ENCODE results near the gene FOXL1. TPM values are rescaled to one million over a fixed set of nuclear protein-coding genes. Genes with fewer than 3 reads are reported as not detected.

Gene FOXL1
- total RNA-seq, 1 donor from 2014 or later, result 11.6 TPM

DNA sequence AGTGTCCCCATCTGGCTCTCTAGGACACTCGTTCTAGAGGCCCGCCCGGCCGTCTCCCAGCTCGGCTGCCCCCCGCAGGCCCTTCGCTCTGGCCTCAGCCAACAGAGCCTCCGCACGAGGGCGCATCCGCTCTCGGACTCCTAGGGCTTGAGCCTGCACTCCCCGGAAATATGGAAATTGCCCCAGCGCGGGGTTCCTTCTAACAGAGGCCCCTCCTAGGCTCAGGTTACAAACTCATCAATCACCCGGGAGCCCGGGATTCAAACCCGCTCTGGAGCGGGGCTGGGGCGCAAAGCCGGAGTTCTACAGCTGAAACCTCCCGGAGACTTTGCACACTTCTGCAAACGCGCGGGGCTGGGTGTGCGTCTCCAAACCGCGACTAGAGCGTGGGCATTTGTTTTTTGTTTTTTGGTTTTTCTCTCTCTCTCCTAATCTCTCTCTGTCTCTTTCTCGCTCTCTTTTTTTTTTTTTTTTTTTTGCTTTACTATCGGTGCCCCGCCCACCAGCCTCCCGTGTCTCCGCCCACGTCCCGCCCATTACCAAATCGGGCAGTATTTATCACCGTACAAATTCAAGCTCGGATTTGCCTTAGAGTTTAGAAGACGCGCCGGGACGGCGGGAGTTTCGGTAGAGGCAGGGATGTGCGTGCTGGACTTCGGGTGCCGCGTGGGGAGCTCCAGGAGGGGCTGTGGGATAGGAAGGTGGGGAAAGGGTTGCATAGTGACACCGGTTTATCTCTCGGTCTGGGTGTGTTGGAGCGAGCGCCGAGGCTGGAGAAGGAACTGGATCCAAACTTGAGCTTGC, 2.4 kb upstream of the FOXL1 start:
- H3K4me3 ChIP-seq (ENCODE audit: low read depth, low read length), result peak overlapping the region; percentile 62
- DNase-seq (ENCODE audit: low read depth), result peak; percentile 72
- TF ChIP-seq, protein P1, sequence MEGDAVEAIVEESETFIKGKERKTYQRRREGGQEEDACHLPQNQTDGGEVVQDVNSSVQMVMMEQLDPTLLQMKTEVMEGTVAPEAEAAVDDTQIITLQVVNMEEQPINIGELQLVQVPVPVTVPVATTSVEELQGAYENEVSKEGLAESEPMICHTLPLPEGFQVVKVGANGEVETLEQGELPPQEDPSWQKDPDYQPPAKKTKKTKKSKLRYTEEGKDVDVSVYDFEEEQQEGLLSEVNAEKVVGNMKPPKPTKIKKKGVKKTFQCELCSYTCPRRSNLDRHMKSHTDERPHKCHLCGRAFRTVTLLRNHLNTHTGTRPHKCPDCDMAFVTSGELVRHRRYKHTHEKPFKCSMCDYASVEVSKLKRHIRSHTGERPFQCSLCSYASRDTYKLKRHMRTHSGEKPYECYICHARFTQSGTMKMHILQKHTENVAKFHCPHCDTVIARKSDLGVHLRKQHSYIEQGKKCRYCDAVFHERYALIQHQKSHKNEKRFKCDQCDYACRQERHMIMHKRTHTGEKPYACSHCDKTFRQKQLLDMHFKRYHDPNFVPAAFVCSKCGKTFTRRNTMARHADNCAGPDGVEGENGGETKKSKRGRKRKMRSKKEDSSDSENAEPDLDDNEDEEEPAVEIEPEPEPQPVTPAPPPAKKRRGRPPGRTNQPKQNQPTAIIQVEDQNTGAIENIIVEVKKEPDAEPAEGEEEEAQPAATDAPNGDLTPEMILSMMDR (conservative IDR thresholded peaks at IDR 0.05; ENCODE audit: low read depth, low read length), result peak; percentile 82

DNA sequence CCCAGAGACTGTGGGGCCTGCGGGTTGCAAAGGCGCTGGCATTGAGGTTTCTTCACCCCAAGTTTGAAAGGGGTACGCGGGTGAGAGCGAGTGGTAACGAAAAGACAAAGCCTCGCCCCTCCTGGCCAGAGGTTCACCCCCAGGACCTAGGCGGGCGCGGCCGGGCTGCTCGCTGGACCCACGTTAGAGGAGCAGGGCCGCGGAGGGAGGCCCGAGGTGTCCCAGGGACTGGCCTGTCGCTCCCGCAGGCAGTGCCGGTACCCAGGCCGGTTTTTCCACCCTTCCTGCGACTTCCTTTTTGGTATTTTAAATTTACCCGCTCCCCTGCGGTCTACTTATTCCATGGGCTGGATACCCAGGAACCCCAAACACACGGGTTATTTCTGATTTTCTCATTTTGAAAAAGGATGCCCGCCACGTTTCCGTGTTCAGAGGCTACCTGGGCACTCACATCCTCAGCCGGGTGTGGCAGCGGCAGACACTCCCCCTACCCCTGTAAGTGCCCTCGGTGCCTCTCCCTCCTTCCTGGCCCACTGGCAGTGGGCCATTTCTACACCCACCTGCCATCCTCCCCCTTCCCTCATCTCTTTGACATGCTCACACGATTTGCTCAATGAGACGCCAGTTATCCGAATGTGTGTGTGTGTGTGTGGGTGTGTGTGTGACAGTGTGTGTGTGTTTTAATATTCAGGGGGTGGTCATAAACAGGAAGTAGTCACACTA, 1.6 kb upstream of the FOXL1 start:
- TF ChIP-seq, protein P1 (conservative IDR thresholded peaks at IDR 0.05; ENCODE audit: low read depth, low read length), result no peak
- peak overlapping the region; percentile 62 for H3K4me3 ChIP-seq (ENCODE audit: low read depth, low read length)
- no peak for DNase-seq (ENCODE audit: low read depth)

DNA sequence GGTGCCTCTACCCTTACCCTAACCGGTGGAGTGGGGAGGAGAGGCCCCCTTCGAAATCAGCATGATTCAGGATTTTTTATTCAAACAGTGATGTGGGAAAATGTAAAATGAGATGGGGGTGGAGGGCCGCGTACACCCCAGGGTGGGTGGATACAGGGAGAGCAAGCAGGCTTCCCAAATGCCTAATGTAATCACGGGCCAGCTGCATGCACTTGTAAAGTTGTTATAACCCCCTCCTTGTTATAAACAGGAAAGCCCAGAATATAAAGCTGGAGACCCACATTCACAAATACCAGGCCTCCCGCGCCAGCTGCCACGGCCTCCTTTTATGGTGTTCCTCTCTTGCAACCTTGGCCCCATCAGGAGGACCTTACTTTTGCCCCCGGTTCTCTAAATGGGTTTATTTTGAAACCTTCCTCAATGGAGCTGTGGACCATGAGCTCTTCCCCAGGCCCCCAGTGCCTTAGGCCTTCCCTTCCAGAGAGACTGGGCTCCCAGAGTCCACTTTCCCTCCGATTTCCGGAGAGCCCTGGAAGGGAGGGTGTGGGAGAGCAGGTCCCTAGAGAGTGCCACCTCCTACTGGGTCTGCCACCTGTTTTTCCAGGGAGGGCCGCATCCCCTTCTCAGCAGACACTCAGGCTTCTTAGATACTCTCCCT, 906 bp upstream of the FOXL1 start:
- H3K4me3 ChIP-seq (ENCODE audit: low read depth, low read length), result peak overlapping the region; percentile 62
- DNase-seq (ENCODE audit: low read depth), result no peak
- TF ChIP-seq, protein P1 (conservative IDR thresholded peaks at IDR 0.05; ENCODE audit: low read depth, low read length), result no peak

DNA sequence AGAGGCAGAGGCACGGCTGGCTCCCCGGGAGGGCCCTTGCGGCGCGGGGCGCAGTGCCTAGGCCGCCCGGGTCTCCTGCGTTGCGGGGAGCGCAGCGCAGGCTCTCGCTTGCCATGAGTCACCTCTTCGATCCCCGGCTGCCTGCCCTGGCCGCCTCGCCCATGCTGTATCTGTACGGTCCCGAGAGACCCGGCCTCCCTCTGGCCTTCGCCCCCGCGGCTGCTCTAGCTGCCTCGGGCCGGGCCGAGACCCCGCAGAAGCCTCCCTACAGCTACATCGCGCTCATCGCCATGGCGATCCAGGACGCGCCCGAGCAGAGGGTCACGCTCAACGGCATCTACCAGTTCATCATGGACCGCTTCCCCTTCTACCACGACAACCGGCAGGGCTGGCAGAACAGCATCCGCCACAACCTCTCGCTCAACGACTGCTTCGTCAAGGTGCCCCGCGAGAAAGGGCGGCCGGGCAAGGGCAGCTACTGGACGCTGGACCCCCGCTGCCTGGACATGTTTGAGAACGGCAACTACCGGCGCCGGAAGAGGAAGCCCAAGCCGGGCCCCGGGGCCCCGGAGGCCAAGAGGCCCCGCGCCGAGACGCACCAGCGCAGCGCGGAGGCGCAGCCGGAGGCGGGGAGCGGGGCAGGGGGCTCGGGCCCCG, 390 bp downstream of the FOXL1 start:
- TF ChIP-seq, protein P1 (conservative IDR thresholded peaks at IDR 0.05; ENCODE audit: low read depth, low read length), result no peak
- no peak for DNase-seq (ENCODE audit: low read depth)
- H3K4me3 ChIP-seq (ENCODE audit: low read depth, low read length), result peak overlapping the region; percentile 31

DNA sequence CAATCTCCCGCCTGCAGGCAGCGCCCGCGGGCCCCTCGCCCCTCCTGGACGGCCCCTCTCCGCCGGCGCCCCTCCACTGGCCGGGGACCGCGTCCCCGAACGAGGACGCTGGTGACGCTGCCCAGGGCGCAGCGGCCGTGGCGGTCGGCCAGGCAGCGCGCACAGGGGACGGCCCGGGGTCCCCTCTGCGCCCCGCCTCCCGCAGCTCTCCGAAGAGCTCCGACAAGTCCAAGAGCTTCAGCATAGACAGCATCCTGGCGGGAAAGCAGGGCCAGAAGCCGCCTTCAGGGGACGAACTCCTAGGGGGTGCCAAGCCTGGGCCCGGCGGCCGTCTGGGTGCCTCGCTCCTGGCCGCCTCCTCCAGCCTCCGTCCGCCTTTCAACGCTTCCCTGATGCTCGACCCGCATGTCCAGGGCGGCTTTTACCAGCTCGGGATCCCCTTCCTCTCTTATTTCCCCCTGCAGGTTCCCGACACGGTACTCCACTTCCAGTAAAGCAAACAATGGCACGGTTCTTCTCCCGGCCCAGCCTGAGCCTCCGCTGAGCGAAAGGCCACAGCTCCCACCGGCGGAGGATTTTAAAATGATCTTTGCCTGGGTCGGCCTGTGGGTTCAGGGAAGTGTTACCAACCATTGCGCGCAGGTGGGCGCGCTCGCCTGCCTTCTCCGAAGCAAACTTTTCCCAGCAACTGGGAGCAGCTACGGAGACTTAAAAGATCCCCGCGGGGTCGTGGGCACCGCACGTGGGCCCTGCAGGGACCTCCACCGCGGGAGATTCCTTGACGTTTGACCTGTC, 1.1 kb downstream of the FOXL1 start:
- TF ChIP-seq, protein P1 (conservative IDR thresholded peaks at IDR 0.05; ENCODE audit: low read depth, low read length), result no peak
- DNase-seq (ENCODE audit: low read depth), result no peak
- H3K4me3 ChIP-seq (ENCODE audit: low read depth, low read length), result no peak overlapping the region
